Measurements from ENCODE around the gene TTBK1. TPM values are rescaled to one million over a fixed set of nuclear protein-coding genes. Genes with fewer than 3 reads are reported as not detected.
A peak's percentile ranks its signal among the peaks of the same experiment; 100 is the strongest.

TTBK1 gene
- total and polyA plus RNA-seq, 2 of the 4 experiments (the other 2 are of a cell fraction): 0.02 TPM; not detected in 1

GRCh38 chr6:43264599-43265145 is 21.4 kb downstream of the TTBK1 start:
- peak overlapping the region; percentile 47 for H2AK9ac ChIP-seq (replicated peaks; ENCODE audit: low read depth, low read length, poor library complexity)
- dilution Hi-C loops (cut with HindIII; ENCODE audit: low sequenced_read_pairs, unreplicated experiment) (no loop called here), in situ Hi-C loops (cut with MboI; ENCODE audit: low sequenced_read_pairs) (loop anchor here (5.0 kb wide), 1 partner anchor 68 kb away; no protein-coding TSS in a partner anchor), intact Hi-C loops (cut with micrococcal nuclease) (no loop called here)
- no peak overlapping the region for H2BK15ac ChIP-seq (ENCODE audit: low read depth, low read length)
- H2BK20ac ChIP-seq (ENCODE audit: low read depth, low read length): no peak overlapping the region
- H3K23ac ChIP-seq (ENCODE audit: low read depth, low read length): no peak overlapping the region
- H4K5ac ChIP-seq (ENCODE audit: low read depth, low read length): no peak overlapping the region
- no peak overlapping the region for H3K18ac ChIP-seq (ENCODE audit: low read depth, low read length)
- H2AFZ ChIP-seq (replicated peaks; ENCODE audit: low read length, poor library complexity): peak overlapping the region; percentile 40
- BruUV-seq (replicated peaks): no TSS peak
- CTCF ChIA-PET: interaction anchor here (0.6 to 2.1 kb wide), 2 partner anchors 69 to 508 kb away, joined by 3 to 6 read pairs; no protein-coding TSS in a partner anchor
- H3K27ac ChIP-seq (ENCODE audit: insufficient read depth, low read length): no peak overlapping the region
- H2BK5ac ChIP-seq (ENCODE audit: low read depth, low read length, poor library complexity, severe bottlenecking): no peak overlapping the region
- no peak overlapping the region for H3K4ac ChIP-seq (ENCODE audit: low read depth, low read length)
- TF ChIP-seq MXI1 (IDR thresholded peaks at IDR 0.05; ENCODE audit: borderline replicate concordance, low read depth, low read length): no peak
- no peak for TF ChIP-seq POLR2A (IDR thresholded peaks at IDR 0.05; ENCODE audit: low read depth, low read length)
- no peak for TF ChIP-seq MAZ (IDR thresholded peaks at IDR 0.05; ENCODE audit: borderline replicate concordance, low read depth, low read length)
- TF ChIP-seq CHD1 (IDR thresholded peaks at IDR 0.05; ENCODE audit: low read depth, low read length): no peak
- no peak for TF ChIP-seq FOS (IDR thresholded peaks at IDR 0.05; ENCODE audit: low read depth, low read length)
- no peak for TF ChIP-seq SMC3 (IDR thresholded peaks at IDR 0.05; ENCODE audit: low read depth, low read length)
- TF ChIP-seq RAD21 (IDR thresholded peaks at IDR 0.05; ENCODE audit: low read length): no peak
- no peak for TF ChIP-seq RFX5 (IDR thresholded peaks at IDR 0.05; ENCODE audit: low read depth, low read length)
- no peak for TF ChIP-seq CTCF (conservative IDR thresholded peaks at IDR 0.05; ENCODE audit: low read depth, low read length)
- TF ChIP-seq CEBPB (IDR thresholded peaks at IDR 0.05; ENCODE audit: low read depth, low read length): no peak
- TF ChIP-seq NFE2L2 (IDR thresholded peaks at IDR 0.05; ENCODE audit: low read depth, low read length): no peak
- no peak for TF ChIP-seq RCOR1 (IDR thresholded peaks at IDR 0.05; ENCODE audit: insufficient replicate concordance, low read length)
- no peak for TF ChIP-seq USF2 (IDR thresholded peaks at IDR 0.05; ENCODE audit: low read depth, low read length)
- H3K4me3 ChIP-seq (ENCODE audit: insufficient read depth, low read depth, low read length): no peak overlapping the region
- peaks cover 2% of the 10 kb centered on the region; the same call in 1 of the 2 replicates for H3K4me1 ChIP-seq (ENCODE audit: control insufficient read depth, insufficient read depth, low read length)
- H3K79me1 ChIP-seq (ENCODE audit: low read depth in 1 of 2, low read length in 2 of 2): no peaks in the 10 kb centered on the region
- H4K91ac ChIP-seq (ENCODE audit: insufficient read depth, low read depth, low read length): no peak overlapping the region
- no peaks in the 10 kb centered on the region for H3K36me3 ChIP-seq (ENCODE audit: control insufficient read depth, insufficient read depth, low read length)
- H3K14ac ChIP-seq (replicated peaks; ENCODE audit: low read depth, low read length): no peak overlapping the region
- ATAC-seq (ENCODE audit: low read depth): no peak
- no peak overlapping the region for H2AK5ac ChIP-seq (ENCODE audit: low read depth, low read length)
- 80% methylated on average over 3 of the region's 5 CpGs; no CpG with 5 or more reads in 1 of the 2 experiments for WGBS, 2 experiments (ENCODE audit: extremely low coverage in 2 of 2, insufficient read length in 1 of 2)
- no peak overlapping the region for H2BK120ac ChIP-seq (ENCODE audit: low read depth, low read length)
- POLR2A ChIA-PET (ENCODE audit: unreplicated experiment): no interaction called here
- no peak overlapping the region for H3K4me2 ChIP-seq (ENCODE audit: low read depth, low read length)
- H3K9ac ChIP-seq (ENCODE audit: low read depth, low read length): no peak overlapping the region
- DNase-seq: no peak
- no peak overlapping the region for H3K56ac ChIP-seq (ENCODE audit: extremely low read depth, insufficient read depth, low read length)
- peaks cover 42% of the 10 kb centered on the region for H3K27me3 ChIP-seq (ENCODE audit: control insufficient read depth, insufficient read depth, low read length)
- no peak overlapping the region for H4K8ac ChIP-seq (ENCODE audit: low read depth in 2 of 2, low read length in 2 of 2)
- peaks cover 8% of the 10 kb centered on the region for H3K9me1 ChIP-seq (ENCODE audit: insufficient read depth, low read length)
- H4K20me1 ChIP-seq (ENCODE audit: insufficient read depth, low read length): no peaks in the 10 kb centered on the region
- H3K9me3 ChIP-seq (ENCODE audit: control insufficient read depth, insufficient read depth, low read length): no peaks in the 10 kb centered on the region
